Fibroblast of mammary gland (primary cell): ENCODE data around the gene HAUS2.

Experiments used
- DNase-seq: peaks from one replicate; pipeline ENCODE4 v3.0.0-alpha.2; 2010; ENCODE audit warnings: low read depth
- H3K4me3 ChIP-seq: 2 replicates; pipeline ENCODE4 v1.5.1; 2011; ENCODE audit warnings: low read depth, mild to moderate bottlenecking, low read length, moderate library complexity; ENCODE audit not compliant: control insufficient read depth
- CTCF ChIP-seq: conservative IDR thresholded peaks from 2 replicates; pipeline ENCODE4 v1.5.1; 2011; ENCODE audit warnings: low read depth, low read length, inconsistent platforms; ENCODE audit not compliant: control insufficient read depth, insufficient read depth

Gene HAUS2

GRCh38 chr15:42608110-42608531 lies 59.5 kb downstream of the HAUS2 start:
- H3K4me3 ChIP-seq, result no peak overlapping the region
- no peak for DNase-seq
- TF ChIP-seq CTCF, result no peak

GRCh38 chr15:42608752-42609488 lies 60.3 kb downstream of the HAUS2 start:
- no peak overlapping the region for H3K4me3 ChIP-seq
- DNase-seq, result no peak
- TF ChIP-seq CTCF, result no peak

GRCh38 chr15:42611532-42611931 lies 62.9 kb downstream of the HAUS2 start:
- H3K4me3 ChIP-seq, result no peak overlapping the region
- no peak for TF ChIP-seq CTCF
- no peak for DNase-seq

GRCh38 chr15:42612367-42612912 lies 63.8 kb downstream of the HAUS2 start:
- no peak for TF ChIP-seq CTCF
- no peak for DNase-seq
- no peak overlapping the region for H3K4me3 ChIP-seq

GRCh38 chr15:42616107-42616506 lies 67.5 kb downstream of the HAUS2 start:
- H3K4me3 ChIP-seq, result no peak overlapping the region
- no peak for DNase-seq
- TF ChIP-seq CTCF, result no peak
